ENCODE measurements around the gene FANCE.

Gene FANCE

GRCh38 chr6:35468980-35469750 is 17.0 kb downstream of the FANCE start:
- no peak for DNase-seq

- no peak for DNase-seq
These were observed 17.9 kb downstream of the FANCE start for GRCh38 chr6:35469751-35470662.

- DNase-seq: no peak
These were observed 18.6 kb downstream of the FANCE start for GRCh38 chr6:35470663-35471120.

GRCh38 chr6:35471836-35472345 is 19.8 kb downstream of the FANCE start:
- no peak for DNase-seq

GRCh38 chr6:35473075-35473849 is 21.1 kb downstream of the FANCE start:
- no peak for DNase-seq

GRCh38 chr6:35473850-35474130 is 21.7 kb downstream of the FANCE start:
- DNase-seq: no peak

GRCh38 chr6:35474131-35474941 is 22.2 kb downstream of the FANCE start:
- DNase-seq: no peak

GRCh38 chr6:35474942-35475570 is 22.9 kb downstream of the FANCE start:
- DNase-seq: no peak

- DNase-seq: no peak
These were observed 23.4 kb downstream of the FANCE start for GRCh38 chr6:35475573-35475972.

GRCh38 chr6:35476004-35476403 is 23.9 kb downstream of the FANCE start:
- no peak for DNase-seq

- DNase-seq: no peak
These were observed 24.9 kb downstream of the FANCE start for GRCh38 chr6:35477028-35477427.

- DNase-seq: no peak
These were observed 25.5 kb downstream of the FANCE start for GRCh38 chr6:35477551-35478179.

- no peak for DNase-seq
These were observed 26.1 kb downstream of the FANCE start for GRCh38 chr6:35478259-35478658.

GRCh38 chr6:35480176-35480575 is 28.0 kb downstream of the FANCE start:
- DNase-seq: no peak

GRCh38 chr6:35481226-35481625 is 29.1 kb downstream of the FANCE start:
- no peak for DNase-seq

GRCh38 chr6:35483062-35483461 is 30.9 kb downstream of the FANCE start:
- DNase-seq: no peak

- no peak for DNase-seq
These were observed 31.4 kb downstream of the FANCE start for GRCh38 chr6:35483490-35483889.

GRCh38 chr6:35483893-35484645 is 31.9 kb downstream of the FANCE start:
- DNase-seq: no peak

- no peak for DNase-seq
These were observed 32.8 kb downstream of the FANCE start for GRCh38 chr6:35484921-35485392.

GRCh38 chr6:35485402-35485877 is 33.3 kb downstream of the FANCE start:
- DNase-seq: no peak
